HG03575 (cell line): Measurements from ENCODE around the gene INHBB.

ENCODE experiments used
- ATAC-seq: cut with Tn5 transposase; IDR thresholded peaks from one replicate; pipeline ENCODE4 v1.9.1; 2021; ENCODE audit not compliant: unreplicated experiment, insufficient number of reproducible peaks, low FRiP score; ENCODE audit errors: extremely low read depth

The INHBB gene

DNA sequence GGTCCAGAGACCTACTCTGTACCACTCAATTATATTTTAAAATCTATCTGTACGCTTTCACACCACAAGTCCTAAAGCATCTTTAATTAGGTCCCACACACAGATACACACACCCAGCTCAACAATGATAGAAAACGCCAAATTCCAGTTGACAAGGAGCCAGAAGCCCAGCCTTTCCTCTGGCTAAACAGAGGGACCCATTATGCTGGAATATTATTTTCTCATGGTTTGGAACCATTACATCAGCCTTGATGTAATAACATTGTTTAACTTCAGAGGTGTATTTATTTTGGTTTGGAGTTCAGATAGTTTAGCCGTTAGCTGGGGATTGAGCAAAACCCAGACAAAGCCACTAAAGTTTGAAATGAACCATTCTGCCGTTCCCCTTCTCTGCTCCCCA lies 14.0 kb upstream of the INHBB start:
- ATAC-seq, result no peak

DNA sequence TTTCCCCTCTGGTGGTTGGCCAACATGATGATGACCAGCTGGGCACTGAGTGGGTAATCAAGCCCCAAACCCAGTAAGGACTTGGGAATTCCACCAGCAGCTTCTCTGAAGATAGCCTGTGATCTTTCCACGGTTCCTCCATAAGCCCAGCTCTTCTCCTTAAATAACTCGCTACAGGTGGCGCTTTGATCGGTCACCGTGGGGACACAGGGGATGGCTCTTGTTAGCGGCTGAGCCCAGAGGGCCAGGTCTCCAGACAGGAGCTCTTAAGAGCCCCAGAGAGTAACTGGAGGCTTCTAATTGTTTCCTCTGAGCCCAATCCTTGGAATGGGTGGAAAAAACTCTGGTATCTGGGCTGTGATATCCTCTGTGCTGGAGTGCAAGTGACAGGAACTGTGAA lies 13.6 kb upstream of the INHBB start:
- no peak for ATAC-seq

GRCh38 chr2:120334068-120334467 lies 11.9 kb upstream of the INHBB start:
- no peak for ATAC-seq

GRCh38 chr2:120336749-120337148 lies 9.2 kb upstream of the INHBB start:
- ATAC-seq, result no peak

GRCh38 chr2:120338015-120338414 lies 7.9 kb upstream of the INHBB start:
- ATAC-seq, result no peak

GRCh38 chr2:120341977-120342376 lies 4.0 kb upstream of the INHBB start:
- ATAC-seq, result no peak

- no peak for ATAC-seq
These were observed 3.5 kb upstream of the INHBB start for GRCh38 chr2:120342446-120342845.

GRCh38 chr2:120343100-120343432 lies 2.9 kb upstream of the INHBB start:
- no peak for ATAC-seq

DNA sequence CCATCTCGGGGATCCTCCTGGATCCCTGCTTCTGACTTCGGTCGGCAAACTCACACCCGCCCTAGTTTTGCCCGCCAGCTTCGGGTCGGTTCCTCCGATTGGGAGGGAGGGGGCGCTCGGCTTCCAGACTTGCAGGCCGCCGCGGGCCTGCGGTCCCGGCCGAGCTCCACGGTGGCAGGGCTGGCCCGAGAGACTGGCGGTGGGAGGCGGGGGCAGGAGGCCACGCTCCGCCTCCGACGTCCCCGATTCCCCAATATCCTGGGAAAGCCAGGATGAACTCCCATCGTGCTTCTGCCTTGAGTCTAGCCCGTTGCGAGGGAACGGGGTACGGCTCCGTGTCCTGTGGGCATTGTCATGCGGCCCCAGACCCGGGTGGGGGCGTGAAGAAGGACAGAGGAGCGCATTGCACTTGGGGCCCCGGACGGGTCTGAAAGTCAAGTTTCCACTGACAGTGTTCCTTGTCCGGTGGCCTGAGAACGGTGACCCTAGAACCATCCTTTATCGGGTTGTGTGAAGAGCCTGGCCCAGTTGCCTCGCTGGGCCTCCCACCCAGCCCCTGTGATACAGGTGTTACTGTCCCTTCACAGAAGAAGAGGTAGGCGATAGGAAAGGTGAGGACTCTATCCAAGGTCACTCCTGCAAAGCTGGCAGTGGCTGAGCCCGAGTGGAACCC lies 2.4 kb upstream of the INHBB start:
- no peak for ATAC-seq

DNA sequence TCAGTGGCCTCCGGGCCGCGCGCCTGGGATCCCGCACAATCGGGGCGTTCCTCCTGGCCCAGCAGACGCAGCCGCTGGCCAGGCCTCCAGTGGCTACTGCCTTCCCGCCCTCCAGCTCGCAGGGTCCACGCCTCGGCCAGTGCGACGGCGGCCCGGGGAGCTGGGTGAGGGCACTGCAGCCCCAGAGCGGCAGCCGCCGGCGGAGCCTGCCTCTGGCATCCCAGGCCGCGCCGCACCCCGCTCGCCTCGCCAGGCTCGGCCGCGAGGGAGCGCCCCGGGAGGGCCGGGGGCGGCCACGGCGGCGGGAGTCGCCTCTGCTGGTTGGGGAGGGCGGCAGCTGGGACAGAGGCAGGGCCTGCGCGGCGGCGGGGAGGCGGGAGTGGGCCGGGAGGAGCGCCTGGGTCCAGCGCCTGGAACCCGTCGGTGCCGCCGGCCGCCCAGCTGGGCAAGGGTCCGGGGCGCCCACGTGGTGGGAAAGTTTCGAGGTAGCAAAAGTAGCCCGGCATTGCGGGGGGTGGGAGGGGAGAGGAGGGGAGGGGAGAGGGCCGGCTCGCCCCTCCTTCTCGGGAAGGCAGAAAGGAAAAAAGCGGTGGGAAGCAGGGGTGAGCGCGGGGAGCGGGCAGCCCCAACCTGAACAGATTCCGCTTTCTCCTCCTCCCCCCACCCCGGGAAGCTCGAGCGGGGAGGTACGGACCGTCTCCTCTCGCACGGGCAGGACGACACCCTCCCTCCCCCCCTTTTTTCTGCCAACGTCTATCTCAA lies 1.5 kb upstream of the INHBB start:
- no peak for ATAC-seq

DNA sequence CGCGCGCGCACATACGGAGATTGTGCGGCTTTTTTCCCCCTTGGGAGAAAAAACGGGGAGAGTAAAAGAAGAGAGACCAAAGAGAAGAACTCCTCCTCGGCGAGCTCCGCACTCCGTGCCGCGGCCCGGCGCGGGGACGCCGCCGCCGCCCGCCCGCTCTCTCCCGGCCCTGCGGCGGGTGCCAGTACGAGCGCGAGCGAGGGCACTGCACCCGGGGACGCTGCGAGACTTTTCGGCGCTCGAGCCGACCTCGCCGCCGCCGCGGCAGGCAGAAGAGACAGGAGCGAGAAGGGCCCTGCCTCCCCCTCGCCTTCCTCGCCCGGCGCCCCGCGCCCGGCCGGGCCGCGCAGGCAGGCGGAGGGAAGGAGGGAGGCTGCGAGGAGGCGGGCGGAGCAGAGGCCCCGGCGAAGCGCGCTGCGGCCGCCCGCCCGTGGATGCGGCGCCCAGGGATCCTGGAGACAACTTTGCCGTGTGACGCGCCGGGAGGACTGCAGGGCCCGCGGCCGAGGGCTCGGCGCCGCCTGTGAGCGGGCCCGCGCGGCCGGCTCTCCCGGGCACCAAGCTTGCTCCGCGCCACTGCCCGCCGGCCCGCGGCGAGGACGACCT lies 857 bp upstream of the INHBB start:
- no peak for ATAC-seq

DNA sequence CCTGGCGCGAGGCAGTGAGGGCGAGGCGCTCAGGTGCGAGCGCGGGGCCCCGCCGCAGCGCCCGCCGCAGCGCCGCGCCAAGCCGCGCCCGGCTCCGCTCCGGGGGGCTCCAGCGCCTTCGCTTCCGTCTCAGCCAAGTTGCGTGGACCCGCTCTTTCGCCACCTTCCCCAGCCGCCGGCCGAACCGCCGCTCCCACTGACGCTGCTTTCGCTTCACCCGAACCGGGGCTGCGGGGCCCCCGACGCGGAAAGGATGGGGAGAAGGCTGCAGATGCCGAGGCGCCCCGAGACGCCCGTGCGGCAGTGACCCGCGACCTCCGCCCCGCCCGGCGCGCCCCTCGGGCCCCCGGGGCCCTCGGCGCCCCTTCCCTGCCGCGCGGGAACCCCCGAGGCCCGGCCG lies 328 bp upstream of the INHBB start:
- no peak for ATAC-seq

DNA sequence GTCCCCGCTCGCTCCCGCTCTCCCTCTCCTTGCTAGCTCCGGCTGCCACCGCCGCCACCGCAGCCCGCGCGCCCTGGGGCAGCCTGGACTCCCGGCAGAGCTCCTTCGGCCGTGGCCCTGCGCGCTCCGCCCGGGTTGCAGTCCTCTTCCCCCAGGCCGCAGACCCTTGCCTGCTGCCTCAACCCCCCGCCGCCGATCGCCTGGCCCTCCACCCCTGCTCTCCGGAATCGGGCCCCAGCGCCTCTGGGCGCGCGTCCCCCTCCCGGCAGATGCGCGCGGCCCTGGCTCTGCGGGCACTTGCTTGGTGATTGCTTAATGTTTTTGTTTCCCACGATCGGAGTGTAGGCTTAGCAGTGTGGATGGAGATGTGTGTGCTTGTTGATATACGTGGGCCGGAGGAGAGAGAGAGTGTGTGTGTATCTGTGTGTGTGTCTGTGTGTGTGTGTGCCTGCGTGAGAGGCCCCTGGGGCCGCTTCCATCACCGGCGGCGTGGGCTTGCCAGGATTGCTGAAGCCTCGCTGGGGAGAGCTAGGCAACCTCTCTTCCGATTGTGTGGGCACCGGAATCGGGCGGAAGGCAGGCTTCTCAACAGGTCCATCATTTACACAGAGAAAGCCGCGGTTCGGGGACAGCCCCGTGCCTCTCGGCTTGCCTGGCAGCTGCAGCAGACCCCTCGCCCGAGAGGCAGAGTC lies 877 bp downstream of the INHBB start:
- ATAC-seq, result no peak

- ATAC-seq, result no peak
These were observed 1.6 kb downstream of the INHBB start for GRCh38 chr2:120347396-120348060.

DNA sequence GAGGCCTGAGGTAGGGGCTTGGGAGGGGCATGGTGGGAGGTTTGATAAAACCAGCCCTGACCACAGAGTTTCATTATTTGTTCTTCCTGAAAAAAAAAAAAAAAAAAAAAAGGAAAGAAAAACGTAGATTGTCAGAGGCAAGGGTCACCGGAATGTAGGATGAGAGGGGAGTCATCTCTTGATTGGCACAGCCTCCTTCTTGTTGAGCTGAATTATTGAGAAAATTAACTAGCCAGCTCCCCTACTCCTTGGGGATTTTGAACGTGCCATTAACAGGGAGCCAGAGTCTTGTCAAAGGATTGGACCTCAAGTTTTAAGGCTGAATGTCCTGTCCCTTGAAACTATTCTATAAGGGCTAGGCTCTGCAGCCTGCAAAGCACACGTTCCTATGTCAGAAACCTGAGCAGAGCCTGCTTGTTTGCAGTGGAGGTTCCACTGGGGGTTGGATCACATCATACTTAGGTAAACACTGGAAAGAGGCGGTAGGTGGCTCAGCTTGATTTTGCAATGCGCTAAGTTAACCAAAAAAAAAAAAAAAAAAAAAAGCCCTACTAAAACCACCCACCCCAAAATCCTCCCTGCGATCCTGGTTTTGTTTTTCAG lies 2.3 kb downstream of the INHBB start:
- no peak for ATAC-seq

- no peak for ATAC-seq
These were observed 3.0 kb downstream of the INHBB start for GRCh38 chr2:120348737-120349439.

- ATAC-seq, result no peak
These were observed 3.5 kb downstream of the INHBB start for GRCh38 chr2:120349440-120349921.

- no peak for ATAC-seq
These were observed 4.1 kb downstream of the INHBB start for GRCh38 chr2:120350080-120350479.
